GM18499 (cell line): ENCODE results near the gene TRIM26.
"Not testable (repeated sequence)": the region's sequence is repeated elsewhere in the genome, so short reads cannot be mapped to it uniquely, and the experiment has no call there.

Experiments used
- ATAC-seq: cut with Tn5 transposase; IDR thresholded peaks from one replicate; pipeline ENCODE4 v1.9.1; 2021; ENCODE audit warnings: moderate number of reproducible peaks; ENCODE audit not compliant: insufficient read depth, unreplicated experiment

The TRIM26 gene, protein sequence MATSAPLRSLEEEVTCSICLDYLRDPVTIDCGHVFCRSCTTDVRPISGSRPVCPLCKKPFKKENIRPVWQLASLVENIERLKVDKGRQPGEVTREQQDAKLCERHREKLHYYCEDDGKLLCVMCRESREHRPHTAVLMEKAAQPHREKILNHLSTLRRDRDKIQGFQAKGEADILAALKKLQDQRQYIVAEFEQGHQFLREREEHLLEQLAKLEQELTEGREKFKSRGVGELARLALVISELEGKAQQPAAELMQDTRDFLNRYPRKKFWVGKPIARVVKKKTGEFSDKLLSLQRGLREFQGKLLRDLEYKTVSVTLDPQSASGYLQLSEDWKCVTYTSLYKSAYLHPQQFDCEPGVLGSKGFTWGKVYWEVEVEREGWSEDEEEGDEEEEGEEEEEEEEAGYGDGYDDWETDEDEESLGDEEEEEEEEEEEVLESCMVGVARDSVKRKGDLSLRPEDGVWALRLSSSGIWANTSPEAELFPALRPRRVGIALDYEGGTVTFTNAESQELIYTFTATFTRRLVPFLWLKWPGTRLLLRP

DNA sequence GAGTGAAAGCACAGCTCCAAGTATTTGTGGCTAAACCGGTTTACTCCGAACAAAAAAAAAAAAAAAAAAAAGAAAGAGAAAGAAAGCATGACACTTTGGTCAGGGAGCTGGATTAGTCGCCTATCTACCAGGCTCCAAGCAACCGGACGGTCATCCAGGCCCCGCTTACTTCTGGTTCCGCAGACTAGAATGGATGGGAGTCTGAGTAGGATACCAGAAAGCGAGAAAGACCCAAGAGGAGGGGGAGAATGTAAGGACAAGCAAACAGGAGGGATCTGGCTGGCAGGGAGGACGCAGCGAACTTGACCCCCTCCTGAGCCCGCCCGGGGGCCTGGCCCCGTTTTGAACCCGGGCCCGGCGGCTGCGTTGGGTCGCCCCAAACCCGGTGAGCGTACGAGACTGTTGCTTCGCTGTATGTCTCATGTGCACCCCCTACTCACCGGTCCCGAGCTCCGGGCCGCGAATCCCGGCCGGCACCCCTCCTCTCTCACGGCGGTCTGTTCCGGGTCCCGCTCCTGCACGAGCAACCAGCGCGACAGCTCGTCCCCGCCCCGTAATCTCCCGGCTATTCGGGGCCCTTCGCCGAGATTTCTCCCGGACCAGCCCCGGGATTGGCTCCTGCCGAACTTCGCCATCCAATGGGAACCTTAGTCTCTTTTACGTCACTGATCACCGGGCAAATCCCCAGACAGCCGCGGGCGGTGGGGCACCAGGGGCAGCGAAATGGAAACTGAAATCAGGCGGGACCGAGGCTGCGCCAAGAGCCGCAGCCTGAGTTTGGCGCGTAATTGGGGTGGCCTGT, at the start of gene TRIM26:
TRIM26 (minus strand) TSS at position 542 of the 802 bp plus-strand sequence. CDS start 14,303 bp downstream, outside the sequence.
- ATAC-seq: peak; percentile 69

DNA sequence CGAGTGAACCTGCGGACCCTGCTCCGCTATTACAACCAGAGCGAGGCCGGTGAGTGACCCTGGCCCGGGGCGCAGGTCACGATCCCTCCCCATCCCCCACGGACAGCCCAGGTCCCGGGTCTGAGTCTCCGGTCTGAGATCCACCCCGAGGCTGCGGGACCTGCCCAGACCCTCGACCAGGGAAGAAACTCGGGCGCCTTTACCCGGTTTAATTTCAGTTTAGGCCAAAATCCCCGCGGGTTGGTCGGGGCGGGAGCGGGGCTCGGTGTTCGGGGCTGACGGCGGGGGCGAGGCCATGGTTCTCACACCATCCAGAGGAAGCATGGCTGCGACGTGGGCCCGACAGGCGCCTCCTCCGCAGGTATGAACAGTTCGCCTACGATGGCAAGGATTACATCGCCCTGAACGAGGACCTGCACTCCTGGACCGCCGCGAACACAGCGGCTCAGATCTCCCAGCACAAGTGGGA, 46.9 kb upstream of the TRIM26 start:
- no peak for ATAC-seq

DNA sequence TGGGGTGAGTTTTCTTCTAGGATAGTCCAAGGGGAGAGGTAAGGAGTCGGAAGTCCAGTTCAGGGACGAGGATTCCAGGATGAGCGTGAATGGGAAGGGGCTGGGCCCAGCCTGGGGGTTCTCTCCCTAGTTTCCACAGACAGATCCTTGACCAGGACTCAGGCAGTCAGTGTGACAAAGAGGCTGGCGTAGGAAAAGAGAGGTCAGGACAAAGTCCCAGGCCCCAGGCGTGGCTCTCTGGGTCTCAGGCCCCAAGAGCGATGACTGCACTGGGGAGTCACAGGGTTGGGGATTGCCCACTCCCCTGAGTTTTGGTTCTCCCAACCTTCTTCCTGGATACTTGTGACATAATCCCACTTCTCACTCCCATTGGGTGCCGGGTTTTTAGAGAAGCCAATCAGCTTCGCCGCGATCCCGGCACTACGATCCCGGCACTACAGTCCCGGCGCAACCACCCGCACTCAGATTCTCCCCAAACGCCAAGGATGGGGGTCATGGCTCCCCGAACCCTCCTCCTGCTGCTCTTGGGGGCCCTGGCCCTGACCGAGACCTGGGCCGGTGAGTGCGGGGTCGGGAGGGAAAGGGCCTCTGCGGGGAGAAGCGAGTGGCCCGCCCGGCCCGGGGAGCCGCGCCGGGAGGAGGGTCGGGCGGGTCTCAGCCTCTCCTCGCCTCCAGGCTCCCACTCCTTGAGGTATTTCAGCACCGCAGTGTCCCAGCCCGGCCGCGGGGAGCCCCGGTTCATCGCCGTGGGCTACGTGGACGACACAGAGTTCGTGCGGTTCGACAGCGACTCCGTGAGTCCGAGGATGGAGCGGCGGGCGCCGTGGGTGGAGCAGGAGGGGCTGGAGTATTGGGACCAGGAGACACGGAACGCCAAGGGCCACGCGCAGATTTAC, 46.2 kb upstream of the TRIM26 start:
- ATAC-seq: peak; percentile 81

- ATAC-seq: no peak
These were observed 45.0 kb upstream of the TRIM26 start for GRCh38 chr6:30258204-30258603.

GRCh38 chr6:30252417-30252816, 39.2 kb upstream of the TRIM26 start:
- not testable (repeated sequence) for ATAC-seq

- ATAC-seq: no peak
These were observed 31.4 kb upstream of the TRIM26 start for GRCh38 chr6:30244560-30244959.

DNA sequence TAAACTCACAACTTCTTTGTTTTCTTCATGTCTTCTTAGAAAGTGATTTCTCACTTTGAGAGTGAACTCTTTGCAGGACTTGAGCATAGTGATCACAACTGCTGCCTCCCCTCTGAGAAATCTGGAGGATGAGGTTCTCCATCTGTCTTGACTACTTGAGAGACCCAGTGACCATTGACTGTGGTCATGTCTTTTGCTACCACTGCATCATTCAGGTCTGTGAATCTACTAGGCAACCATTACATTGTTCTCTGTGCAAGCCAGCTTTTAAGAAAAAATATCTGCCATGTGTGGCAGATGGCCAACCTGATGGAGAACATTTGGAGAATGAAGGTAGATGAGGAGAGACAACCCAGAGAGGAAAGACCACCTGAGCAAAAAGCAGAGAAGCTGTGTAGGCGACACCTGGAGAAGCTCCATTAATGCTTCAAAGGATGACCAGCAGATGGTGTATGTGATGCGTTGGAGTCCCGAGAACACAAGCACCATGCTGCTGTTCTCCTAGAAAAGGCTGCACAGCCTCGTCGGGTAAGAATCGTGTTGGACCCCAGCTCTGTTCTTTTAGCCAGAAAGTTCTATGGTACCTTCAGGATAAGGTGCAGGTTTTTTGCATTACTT, 25.1 kb upstream of the TRIM26 start:
- no peak for ATAC-seq

DNA sequence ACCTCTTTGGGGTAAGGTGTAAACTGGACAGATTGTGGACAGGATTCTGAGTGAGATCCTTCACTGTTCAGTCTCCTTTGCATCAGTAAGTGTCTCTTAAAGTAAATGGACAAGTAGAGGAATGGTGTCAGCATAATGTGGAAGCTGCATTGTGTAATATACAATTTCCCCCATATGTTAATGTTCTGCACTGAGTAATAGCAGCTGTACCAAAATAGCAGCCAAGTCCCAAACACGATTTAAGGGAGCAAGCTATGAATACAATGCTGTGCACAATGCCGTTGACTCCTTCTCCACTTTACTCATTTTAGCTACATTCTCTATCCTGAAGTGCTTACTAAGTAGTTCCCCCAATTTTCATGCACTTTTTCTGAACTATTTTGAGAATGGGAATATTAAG, 21.1 kb upstream of the TRIM26 start:
- ATAC-seq: no peak

GRCh38 chr6:30231067-30231466, 17.9 kb upstream of the TRIM26 start:
- ATAC-seq: no peak

GRCh38 chr6:30227763-30228487, 14.7 kb upstream of the TRIM26 start:
- no peak for ATAC-seq

DNA sequence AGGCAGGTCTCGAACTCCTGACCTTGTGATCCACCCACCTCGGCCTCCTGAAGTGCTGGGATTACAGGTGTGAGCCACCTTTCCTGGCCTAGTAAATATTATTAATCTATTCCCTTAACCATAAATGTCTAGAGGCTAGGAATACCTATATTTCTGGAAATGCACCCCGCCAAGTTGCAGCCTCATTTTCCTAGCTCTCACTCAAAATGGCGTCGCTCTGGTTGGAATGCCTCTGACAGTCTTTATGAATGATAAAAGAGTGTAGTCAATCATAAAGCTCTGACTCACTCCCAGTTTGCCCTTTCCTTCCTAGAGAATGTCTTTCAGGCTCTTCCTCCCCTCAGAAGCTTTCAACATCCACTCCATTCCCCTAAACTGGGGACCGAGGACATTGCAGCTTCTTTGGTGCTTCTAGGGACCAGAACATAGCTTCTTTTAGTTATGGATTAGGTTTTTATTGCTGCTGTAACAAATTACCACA, 14.1 kb upstream of the TRIM26 start:
- no peak for ATAC-seq

DNA sequence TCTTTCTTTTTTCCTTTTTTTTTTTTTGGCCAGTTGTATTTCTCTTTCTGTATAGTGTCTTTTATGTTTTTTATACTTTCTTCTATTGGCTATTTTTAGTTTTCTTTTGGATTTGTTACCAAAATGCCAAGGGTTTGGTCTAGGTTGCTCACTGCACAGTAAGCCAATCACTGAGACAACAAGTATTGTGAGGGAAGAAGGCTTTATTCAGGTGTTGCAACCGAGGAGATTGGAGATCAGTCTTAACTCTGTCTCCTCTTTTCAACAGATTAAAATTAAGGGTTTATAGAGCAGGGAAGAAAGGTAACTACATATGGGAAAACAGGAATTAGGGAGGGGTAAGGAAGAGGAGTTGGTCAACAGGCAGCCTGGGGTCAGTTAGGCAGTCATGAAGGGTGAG, 10.1 kb upstream of the TRIM26 start:
- no peak for ATAC-seq

DNA sequence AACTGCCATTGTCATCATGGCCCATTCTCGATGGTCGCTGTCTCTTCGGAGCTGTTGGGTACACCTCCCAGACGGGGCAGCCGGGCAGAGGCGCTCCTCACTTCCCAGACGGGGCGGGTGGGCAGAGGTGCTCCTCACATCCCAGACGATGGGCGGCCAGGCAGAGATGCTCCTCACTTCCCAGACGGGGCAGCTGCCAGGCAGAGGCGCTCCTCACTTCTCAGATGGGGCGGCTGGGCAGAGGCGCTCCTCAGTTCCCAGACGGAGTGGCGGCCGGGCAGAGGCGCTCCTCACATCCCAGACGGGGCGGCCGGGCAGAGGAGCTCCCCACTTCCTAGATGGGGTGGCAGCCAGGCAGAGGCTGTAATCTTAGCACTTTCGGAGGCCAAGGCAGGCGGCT, 8.8 kb upstream of the TRIM26 start:
- ATAC-seq: not testable (repeated sequence)

- ATAC-seq: not testable (repeated sequence)
These were observed 8.2 kb upstream of the TRIM26 start for GRCh38 chr6:30221395-30221794.

DNA sequence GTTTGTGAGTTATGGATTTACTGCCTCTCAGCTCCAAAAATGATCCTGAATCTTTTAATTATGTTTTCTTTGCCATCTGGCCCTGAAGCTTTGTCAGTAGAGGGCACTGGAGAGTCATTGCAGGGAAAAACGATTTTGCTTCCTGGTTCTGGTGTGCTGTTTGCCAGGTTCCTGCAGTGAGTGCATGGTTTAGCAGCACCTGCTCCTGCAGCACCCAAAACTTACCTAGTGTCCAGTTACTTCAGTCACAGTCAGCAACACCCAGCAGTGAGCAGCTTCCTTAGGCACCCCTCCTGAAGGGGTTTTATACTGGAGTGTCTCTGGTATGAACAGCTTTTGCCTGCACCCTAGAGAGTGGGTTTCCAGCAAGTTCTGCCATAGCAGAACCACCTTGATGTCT, 6.0 kb upstream of the TRIM26 start:
- ATAC-seq: no peak

GRCh38 chr6:30216096-30216495, 2.9 kb upstream of the TRIM26 start:
- ATAC-seq: no peak

- ATAC-seq: no peak
These were observed 1.4 kb upstream of the TRIM26 start for GRCh38 chr6:30214657-30214982.

DNA sequence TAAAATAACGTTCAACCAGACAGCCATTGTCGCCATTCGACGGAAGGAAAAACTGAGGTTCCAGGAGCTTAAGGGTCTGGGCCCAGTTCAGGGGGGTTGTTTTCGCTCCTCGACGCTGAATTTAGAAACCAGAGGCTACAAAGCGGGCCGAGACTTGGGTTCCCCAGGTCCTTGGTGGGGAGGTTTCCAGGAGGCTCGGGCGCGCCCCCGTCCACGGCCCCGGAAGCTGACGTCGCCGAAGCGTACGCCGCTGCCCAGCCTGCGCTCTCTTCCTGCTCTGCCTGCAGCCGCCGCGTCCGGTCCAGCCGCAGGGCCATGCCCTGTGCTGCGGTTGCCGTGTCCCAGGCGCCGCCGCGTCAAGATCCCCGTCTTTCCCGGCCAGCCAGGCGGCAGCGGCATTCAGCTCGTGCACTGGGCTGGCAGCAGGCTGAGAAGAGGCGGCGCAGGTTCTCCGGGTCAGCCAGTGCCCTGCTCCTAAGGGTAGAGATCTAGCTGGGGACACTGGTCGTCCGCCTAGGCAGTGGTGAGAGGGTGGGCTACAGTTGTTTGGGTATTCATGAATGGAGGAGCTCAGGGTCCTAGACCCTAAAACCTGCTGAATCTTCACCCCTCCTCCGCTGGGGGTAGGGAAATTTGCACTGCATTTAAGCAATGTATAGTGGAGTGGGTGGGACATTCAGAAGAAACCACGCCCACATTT, 901 bp upstream of the TRIM26 start:
- ATAC-seq: no peak

DNA sequence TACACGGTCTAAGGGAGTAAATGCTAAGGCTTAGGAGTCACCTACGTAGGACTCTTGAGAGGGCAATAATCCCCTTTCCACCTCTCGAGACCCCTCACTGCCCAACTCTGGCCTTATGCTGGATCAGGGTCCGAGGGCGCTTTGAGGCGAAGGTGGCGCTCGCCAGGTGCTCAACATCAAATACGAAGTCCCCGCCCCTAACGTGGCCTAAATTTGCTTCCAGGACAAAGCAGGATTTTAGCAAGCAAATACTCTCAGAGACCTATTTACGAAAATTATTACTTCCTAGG, 406 bp upstream of the TRIM26 start:
- ATAC-seq: no peak
